Progenitor cell of endocrine pancreas (in vitro differentiated cells): ENCODE results near the gene C12orf43. TPM values are rescaled to one million over a fixed set of nuclear protein-coding genes. Genes with fewer than 3 reads are reported as not detected.

Experiments used
- DNase-seq: peaks from one replicate; pipeline ENCODE4 v3.0.0; 2021; ENCODE audit warnings: low spot score; ENCODE audit not compliant: unreplicated experiment
- H3K27ac Mint-ChIP-seq: 2 replicates; pipeline ENCODE4 v1.8.0; 2021; ENCODE audit warnings: mild to moderate bottlenecking, moderate library complexity, mixed read lengths
- H3K27me3 Mint-ChIP-seq: 2 replicates; pipeline ENCODE4 v1.8.0; 2021; ENCODE audit warnings: mixed read lengths
- H3K36me3 Mint-ChIP-seq: 2 replicates; pipeline ENCODE4 v1.8.0; 2022; ENCODE audit warnings: mixed read lengths; ENCODE audit not compliant: insufficient read depth
- H3K4me1 Mint-ChIP-seq: 2 replicates; pipeline ENCODE4 v1.8.0; 2021; ENCODE audit warnings: low read depth, mixed read lengths
- H3K4me3 Mint-ChIP-seq: 2 replicates; pipeline ENCODE4 v1.8.0; 2021; ENCODE audit warnings: low read depth, mild to moderate bottlenecking, moderate library complexity, mixed read lengths
- H3K9me3 Mint-ChIP-seq: 2 replicates; pipeline ENCODE4 v1.8.0; 2021; ENCODE audit warnings: low read depth, mixed read lengths
- CTCF ChIP-seq: fragments of 200-600 bp; sonication (generic); IDR thresholded peaks from one replicate; pipeline ENCODE4 v1.5.0; 2021; ENCODE audit warnings: antibody characterized with exemption, mild to moderate bottlenecking; ENCODE audit not compliant: unreplicated experiment
- total RNA-seq: library from RNA; stranded (reverse); gene quantifications from 2 replicates; pipeline ENCODE4 v1.2.1, GENCODE V29; 2021

C12orf43 gene
- total RNA-seq, 1 donor from 2014 or later: 17.2 TPM

DNA sequence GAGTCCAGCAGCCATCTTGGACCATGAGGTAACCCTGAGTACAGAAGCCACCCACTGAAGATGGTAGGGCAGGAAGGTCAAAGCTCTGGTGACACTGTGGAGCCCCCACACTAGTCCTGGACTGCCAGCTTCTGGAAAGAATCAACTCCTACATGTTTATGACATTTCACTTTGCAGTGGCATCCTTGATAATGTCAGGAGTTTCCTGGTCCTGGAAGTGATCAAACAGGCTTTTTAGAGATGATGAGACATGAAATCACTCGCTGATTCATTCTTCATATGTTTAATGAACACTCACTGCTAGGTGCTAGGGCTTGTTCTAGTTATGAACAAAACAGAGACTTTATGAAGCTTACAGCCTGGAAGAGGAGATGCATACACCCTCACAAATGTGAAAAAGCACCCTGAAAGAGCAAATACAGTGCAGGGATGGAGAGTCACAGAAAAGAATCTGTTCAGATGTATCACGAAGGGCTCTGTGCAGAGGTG is 53.7 kb downstream of the C12orf43 start:
- no peak for DNase-seq
- H3K27ac Mint-ChIP-seq: peak overlapping the region; percentile 79
- H3K27me3 Mint-ChIP-seq: no peaks in the 10 kb centered on the region
- H3K4me3 Mint-ChIP-seq: no peak overlapping the region
- peaks cover 5% of the 10 kb centered on the region for H3K4me1 Mint-ChIP-seq
- H3K36me3 Mint-ChIP-seq: peaks cover 11% of the 10 kb centered on the region
- H3K9me3 Mint-ChIP-seq: peaks cover 9% of the 10 kb centered on the region
- TF ChIP-seq CTCF: no peak

DNA sequence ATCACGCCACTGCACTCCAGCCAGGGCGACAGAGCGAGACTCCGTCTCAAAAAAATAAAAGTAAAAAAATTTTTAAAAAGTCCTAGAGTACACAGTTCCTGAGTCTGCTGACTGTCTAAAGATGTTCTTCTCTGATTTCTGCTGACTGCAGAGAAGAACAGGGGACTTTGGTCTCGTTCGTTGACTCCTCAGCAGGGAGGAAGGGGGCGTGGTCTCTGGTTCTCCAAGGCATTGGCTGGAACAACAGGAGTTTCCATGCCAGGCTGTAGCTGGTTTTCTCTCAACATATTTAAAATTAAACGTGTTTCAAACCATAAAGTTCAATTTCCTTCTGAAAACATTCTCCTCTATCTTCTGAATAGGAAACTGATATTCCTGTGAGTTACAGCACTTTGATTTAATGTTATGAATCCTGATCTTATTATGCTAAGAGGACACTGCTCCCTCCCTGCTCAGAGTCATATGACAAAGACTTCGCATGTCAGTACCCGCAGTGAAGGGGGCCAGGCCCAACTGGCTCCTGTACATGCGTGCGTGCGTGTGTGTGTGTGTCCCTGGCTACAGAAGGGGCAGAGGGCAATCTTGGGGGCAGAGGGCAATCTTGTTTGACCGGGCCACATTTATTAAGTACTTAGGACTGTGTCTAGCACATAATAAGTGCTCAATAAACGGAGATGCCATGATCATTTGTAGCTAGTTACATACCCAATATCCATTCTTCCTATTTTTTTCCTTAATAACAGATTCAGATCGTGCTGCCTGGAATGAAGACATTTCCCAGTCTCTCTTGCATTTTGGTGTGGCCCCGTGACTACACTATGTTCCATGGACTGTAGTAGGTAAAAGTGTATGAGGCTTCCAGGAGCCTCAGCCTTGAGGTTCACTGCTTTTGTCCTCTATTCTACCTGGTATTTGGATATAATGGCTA is 54.4 kb downstream of the C12orf43 start:
- Mint-ChIP-seq H3K36me3 (peaks cover 4% of the 10 kb centered on the region), H3K9me3 (peaks cover 9% of the 10 kb centered on the region), H3K27ac (peak overlapping the region; percentile 79), H3K4me3 (no peak overlapping the region), H3K4me1 (peaks cover 7% of the 10 kb centered on the region), H3K27me3 (no peaks in the 10 kb centered on the region)
- DNase-seq: no peak
- TF ChIP-seq CTCF: no peak

DNA sequence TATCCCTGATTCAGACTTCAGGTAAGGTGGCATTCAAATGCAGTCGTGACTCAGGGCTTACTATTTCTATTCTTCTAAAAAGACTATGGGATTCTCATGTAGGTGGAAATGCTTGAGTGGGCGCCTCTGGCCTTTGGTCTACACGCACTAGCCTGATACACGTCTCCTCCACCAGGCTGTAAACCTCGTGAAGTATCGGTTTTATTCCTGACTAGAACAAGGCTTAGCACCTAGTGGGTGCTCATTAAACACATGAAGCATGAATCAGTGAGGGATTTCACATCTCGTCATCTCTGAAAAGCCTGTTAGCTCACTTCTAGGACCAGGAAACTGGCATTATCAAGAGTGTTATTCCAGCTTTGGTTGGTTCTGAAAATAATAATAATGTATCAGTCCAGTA is 55.6 kb downstream of the C12orf43 start:
- H3K4me3 Mint-ChIP-seq: no peak overlapping the region
- H3K27ac Mint-ChIP-seq: no peak overlapping the region
- H3K9me3 Mint-ChIP-seq: peaks cover 7% of the 10 kb centered on the region
- no peaks in the 10 kb centered on the region for H3K27me3 Mint-ChIP-seq
- H3K4me1 Mint-ChIP-seq: peaks cover 8% of the 10 kb centered on the region
- DNase-seq: no peak
- H3K36me3 Mint-ChIP-seq: peaks cover 2% of the 10 kb centered on the region
- TF ChIP-seq CTCF: no peak

- peaks cover 8% of the 10 kb centered on the region for H3K4me1 Mint-ChIP-seq
- TF ChIP-seq CTCF: no peak
- DNase-seq: no peak
- peak overlapping the region; percentile 45 for H3K27ac Mint-ChIP-seq
- H3K36me3 Mint-ChIP-seq: no peaks in the 10 kb centered on the region
- H3K27me3 Mint-ChIP-seq: no peaks in the 10 kb centered on the region
- no peak overlapping the region for H3K4me3 Mint-ChIP-seq
- no peaks in the 10 kb centered on the region for H3K9me3 Mint-ChIP-seq
Observed at GRCh38 chr12:120959111-120959878, 57.0 kb downstream of the C12orf43 start.

DNA sequence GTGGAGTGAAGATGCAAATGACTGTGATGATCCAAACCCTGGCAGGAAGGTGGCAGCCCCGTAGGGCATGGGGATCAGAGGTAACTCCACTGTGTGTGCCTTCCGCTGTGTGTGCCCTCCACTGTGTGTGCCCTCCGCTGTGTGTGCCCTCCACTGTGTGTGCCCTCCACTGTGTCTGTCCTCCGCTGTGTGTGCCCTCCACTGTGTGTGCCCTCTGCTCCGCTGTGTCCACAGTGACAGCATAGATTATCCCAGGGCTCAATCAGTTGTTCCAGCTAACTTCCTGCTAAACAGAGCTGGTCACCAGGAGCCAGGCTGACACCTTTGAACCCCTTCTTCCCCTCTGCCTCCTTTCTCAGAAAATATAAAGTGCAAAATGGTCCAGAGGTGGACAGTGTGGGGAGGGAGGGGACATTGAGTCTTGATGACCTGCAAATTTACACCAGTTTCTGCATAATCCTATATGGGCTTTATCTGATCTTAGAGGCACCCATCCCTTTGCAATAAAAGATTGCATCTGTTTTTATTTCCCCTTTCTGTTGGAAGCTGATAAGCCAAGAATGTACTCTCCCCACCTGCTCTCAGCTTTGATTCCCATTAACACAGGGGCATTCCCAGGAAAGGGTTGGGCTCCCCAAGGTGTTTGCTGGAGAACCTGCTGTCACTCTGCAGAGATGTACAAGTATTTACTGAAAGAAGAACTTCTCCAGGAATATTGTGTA is 59.5 kb downstream of the C12orf43 start:
- H3K36me3 Mint-ChIP-seq: no peaks in the 10 kb centered on the region
- H3K27ac Mint-ChIP-seq: peak overlapping the region; percentile 37
- TF ChIP-seq CTCF: no peak

More for the DNA sequence above, 59.5 kb downstream of the C12orf43 start:
- Mint-ChIP-seq H3K4me3 (no peak overlapping the region), H3K9me3 (no peaks in the 10 kb centered on the region), H3K27me3 (no peaks in the 10 kb centered on the region), H3K4me1 (peaks cover 6% of the 10 kb centered on the region)
- DNase-seq: no peak
